Medulla oblongata (tissue), 1 donor: ENCODE measurements around the gene NSL1.

ENCODE experiments used
- DNase-seq: peaks from one replicate; pipeline ENCODE4 v3.0.0-alpha.2; 2015; ENCODE audit errors: extremely low spot score

Gene NSL1

DNA sequence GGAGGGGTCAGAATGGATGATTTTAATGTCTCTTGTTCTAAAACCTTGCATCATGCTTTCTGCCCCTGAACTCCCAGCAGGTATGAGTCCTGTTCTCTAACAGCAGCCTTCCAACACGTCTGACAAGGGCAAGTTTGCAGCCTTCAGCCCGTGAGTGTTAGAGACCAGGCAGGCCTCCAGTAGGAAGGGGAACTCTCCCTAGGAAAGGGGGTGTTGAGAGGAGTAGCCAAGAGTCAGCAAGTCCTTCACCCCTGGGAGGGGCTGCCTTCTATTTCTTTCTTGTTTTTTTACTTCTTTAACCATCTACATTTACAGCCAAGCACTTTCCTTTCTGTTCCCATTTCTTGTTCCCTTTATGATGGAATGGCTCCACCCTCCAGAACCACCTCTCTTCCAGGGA, 106.1 kb downstream of the NSL1 start:
- no peak for DNase-seq

DNA sequence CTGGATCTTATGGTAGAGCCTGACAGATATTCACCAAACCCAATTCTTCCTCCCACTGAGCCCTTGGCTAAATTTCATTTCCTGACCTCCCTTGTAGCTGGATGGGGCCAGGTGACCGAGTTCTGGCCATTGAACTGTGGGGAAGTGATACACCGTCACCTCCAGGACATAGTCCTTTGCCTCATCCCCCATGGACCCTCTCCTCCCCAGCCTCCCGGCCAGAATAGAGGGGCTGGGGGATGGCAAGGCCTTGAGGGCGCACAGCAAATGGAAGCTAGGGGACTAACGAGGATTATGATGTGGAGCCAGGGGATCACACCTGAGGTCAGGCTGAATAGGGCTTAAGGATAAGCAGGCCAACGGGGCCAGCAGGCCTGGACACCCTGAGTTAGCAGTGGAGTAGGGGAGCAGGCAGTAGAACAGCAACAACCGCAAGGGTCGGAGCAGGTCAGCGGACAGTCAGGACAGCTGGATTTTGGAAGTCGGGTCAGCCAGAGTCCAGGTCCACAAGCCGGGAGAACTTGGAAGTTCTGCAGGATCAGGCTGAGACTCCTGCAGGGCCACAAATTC, 107.0 kb downstream of the NSL1 start:
- no peak for DNase-seq

GRCh38 chr1:212684076-212684475, 107.5 kb downstream of the NSL1 start:
- DNase-seq = no peak

DNA sequence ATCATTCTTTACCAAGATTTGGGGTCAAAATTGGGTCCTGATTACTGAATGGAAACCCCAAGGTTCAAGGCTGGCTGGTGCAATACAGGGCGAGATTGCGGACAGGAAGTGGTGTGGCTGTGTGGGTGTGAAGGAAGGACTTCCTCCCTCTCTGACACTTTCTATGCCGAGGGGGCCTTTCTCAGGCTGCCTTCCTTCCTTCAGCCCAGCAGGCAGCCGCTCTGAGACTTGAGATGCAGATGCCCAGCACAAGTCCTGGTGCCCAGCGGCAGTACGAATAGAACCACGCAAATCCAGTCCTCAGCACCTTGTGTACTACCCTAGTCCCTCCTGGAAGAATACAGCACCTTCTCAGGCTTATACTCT, 108.2 kb downstream of the NSL1 start:
- DNase-seq = peak; percentile 26

DNA sequence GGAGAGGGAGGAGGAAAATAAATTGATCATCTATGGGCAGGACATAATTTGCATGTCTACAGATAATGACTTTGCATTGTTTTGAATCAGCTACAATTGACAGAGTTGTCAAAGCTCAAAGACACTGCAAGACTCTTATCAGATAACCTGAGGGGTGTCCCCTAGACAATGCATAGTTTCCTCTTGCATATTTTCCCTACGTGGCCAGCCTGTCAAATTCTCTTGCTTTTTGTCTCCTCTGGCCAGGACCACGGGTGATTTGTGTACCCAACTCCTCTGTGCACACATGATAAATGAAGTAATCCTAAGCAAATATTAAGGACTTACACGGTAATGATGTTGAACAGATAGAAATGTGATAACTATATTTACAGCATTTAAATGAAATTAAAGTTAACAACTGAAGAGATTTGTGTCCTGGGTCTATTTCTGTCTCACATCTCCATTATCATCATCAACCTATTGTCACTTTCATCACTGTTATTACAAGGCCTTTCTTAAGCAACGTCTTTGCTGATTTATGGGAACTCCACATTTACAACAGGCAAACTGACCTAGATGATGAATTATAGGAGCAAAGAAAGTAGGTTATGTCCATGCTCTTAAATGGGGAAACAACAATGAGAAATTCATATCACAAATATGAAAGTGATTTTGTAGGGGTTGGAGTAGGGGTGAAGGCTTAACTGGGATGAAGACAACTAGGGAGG, 110.7 kb downstream of the NSL1 start:
- no peak for DNase-seq

- DNase-seq = peak; percentile 51
Observed at GRCh38 chr1:212678456-212679410, 112.8 kb downstream of the NSL1 start.

- DNase-seq = no peak
Observed at GRCh38 chr1:212677573-212677972, 114.0 kb downstream of the NSL1 start.

GRCh38 chr1:212677136-212677535, 114.4 kb downstream of the NSL1 start:
- no peak for DNase-seq
